HG02571 (cell line): Measurements from ENCODE around the gene EFTUD2.
A peak's percentile ranks its signal among the peaks of the same experiment; 100 is the strongest.
"Not testable (repeated sequence)": the region's sequence is repeated elsewhere in the genome, so short reads cannot be mapped to it uniquely, and the experiment has no call there.

Experiments used
- ATAC-seq: cut with Tn5 transposase; IDR thresholded peaks from one replicate; pipeline ENCODE4 v1.9.1; 2021; ENCODE audit warnings: mild to moderate bottlenecking, moderate library complexity; ENCODE audit not compliant: unreplicated experiment

The EFTUD2 gene

GRCh38 chr17:44899074-44899782, at the start of gene EFTUD2:
Gene EFTUD2 (minus strand): TSS chr17:44899445. CDS start chr17:44894521, 4,924 bp downstream.
- peak; percentile 62 for ATAC-seq

DNA sequence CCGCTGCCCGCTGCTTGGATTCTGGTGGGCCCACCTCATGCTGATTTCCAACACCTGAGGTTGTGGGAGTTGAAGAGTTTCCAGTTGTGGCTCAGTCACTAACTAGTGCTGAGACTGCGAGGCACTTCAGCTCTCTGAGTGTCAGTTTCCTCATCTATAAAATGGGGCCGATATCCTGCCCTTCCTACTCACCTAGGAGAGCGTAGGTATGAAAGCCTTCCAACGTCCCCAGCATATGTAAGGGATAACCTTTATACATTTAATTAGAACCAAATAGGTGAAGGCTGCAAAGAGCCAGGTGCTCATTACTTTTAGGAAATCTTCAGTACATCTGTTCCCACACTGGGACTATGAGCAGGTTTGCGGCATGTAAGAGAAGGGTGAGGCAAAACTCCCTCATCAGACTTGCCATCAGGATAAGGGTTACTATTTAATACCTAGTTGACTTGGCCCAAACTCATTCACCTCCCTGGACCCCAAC, 49.1 kb upstream of the EFTUD2 start:
- ATAC-seq, result no peak

DNA sequence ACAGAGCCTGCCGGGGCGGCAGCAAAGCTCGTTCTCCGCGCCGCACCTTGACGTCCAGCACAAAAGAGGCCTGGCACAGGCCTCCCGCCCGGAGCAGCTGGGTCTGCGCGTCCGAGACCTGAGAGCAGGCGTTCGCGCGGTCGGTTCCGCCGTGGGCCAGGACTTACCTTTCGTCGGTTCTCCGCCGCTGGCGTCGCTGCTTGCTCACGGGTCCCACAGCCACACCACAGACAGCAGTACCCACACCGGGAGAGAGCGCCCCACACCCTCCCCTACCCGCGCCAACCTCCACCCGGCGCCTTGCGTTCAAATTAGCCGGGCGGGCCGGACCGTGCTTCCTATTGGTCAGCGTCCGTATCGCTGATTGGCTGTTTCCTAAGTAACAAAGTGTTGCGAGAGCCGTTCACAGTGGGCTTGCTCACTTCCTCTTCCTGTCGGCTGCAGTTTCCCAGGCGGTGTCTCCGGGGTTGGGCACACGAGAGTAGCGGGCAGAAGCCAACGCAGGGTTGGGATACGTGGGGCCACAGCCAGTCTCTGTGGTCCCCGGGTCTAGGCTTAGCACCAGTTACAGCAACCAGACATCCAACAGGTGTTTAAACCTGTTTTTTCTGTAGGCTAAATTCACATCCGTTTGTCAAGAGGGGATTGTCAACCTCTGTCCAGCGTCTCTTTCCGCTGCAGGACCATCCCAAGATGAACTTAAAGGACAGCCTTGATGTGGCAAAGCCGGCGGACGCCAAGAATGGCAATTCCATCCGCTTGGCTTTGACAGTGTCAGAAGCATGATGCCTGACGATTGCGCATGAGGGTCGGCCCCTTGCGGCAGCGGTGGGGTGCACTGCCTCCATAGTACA, 48.4 kb upstream of the EFTUD2 start, which contains the start of gene KIF18B:
KIF18B (minus strand) TSS at position 313 of the 854 bp plus-strand sequence. CDS start 11,429 bp downstream, outside the sequence.
- peak; percentile 93 for ATAC-seq

- ATAC-seq, result not testable (repeated sequence)
Measured at GRCh38 chr17:44945652-44946051, 46.4 kb upstream of the EFTUD2 start.

DNA sequence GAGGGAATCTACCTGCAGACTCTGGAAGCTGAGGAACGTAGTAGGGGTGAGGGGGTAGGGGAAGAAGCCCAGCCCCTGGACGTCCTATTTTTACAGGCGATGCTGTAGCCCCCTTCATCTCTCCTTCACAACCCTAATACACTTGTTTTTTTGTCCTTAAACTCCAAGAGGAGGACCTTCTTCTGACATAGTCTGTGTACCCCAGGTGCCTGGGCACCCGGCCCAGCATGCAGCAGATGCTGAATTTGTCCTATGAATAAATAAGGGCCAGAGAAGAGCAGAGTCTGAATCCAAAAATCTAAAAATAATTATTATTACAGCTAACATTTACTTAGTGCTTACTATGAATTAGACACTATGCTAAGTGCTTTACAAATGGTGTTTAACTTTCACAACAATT, 43.2 kb upstream of the EFTUD2 start:
- no peak for ATAC-seq

- ATAC-seq, result no peak
Measured at GRCh38 chr17:44941712-44942331, 42.6 kb upstream of the EFTUD2 start.

DNA sequence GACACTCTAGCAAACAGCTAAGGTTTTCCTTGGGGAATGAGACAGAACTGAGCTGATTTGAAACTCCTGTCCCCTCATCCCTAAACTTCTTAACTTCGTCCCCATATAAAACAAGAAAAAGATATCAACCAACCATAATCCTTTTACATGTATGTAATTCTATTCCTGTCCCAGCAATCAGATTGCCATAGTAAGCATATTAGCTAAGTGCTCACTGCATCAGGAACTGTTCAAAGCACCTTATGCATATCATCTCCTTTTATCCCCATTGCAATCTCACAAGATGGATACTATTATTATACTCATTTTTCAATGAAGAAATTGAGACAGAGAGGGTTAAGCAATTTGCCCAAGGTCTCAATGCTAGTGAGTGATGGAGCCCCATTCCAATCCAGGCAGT, 41.5 kb upstream of the EFTUD2 start:
- ATAC-seq, result no peak

DNA sequence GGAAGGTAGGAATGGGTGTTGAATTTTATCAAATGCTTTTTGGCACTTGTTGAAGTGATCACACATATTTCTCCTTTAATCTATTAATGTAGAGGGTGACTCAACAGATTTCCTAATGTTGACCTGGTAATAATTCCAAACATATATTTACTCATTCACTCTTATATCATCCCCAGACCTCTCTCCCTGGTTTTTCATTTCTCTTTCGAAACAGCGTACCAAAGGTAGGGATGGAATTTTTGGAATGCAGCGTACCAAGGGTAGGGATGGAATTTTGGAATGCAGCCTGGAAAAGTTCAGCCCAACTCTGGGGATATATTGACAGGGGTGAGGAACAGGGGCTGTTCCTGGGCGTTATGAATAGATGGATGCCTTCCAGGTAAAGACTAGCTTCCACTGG, 41.1 kb upstream of the EFTUD2 start:
- no peak for ATAC-seq

- ATAC-seq, result no peak
Measured at GRCh38 chr17:44935116-44935515, 35.9 kb upstream of the EFTUD2 start.

GRCh38 chr17:44934745-44935105, 35.5 kb upstream of the EFTUD2 start:
- no peak for ATAC-seq

- ATAC-seq, result no peak
Measured at GRCh38 chr17:44933824-44934744, 34.8 kb upstream of the EFTUD2 start.

DNA sequence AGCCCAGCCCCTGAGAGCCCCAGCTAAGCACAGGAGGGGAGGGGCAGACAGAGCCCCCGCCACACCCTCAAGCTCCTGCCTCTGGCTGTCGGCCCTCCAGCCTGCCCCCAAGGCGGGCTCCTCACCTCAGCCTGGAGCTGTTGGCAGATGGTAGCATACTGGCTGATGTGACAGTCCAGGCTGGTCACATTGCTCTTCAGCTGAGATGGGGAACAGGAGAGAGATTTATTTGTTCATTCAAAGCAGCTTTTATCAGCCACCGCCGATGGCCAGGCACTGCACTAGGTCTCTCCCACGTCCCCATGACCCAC, 33.5 kb upstream of the EFTUD2 start:
- ATAC-seq, result no peak

GRCh38 chr17:44932096-44932786, 33.0 kb upstream of the EFTUD2 start:
- ATAC-seq, result no peak

GRCh38 chr17:44931376-44931775, 32.1 kb upstream of the EFTUD2 start:
- no peak for ATAC-seq

DNA sequence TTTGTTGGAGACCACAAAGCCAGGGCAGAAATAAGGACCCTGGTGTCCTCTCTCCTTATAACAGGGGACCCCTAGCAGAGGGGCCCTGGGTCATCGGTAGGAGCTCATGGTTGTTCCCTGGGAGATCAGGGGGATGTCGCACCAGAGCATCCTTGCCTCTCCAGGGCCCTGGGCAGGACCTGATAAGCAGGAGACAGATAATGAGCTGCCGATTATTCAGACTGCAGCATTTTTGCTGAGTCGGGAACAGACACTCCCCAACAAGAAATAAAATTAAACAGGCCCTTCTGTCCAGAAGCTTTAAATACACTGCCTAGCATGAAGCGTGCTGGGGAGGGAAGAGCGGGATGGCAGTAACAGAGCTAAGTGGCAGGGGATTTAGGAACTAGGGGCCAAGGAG, 31.4 kb upstream of the EFTUD2 start:
- ATAC-seq, result no peak

- no peak for ATAC-seq
Measured at GRCh38 chr17:44928950-44929720, 29.9 kb upstream of the EFTUD2 start.

DNA sequence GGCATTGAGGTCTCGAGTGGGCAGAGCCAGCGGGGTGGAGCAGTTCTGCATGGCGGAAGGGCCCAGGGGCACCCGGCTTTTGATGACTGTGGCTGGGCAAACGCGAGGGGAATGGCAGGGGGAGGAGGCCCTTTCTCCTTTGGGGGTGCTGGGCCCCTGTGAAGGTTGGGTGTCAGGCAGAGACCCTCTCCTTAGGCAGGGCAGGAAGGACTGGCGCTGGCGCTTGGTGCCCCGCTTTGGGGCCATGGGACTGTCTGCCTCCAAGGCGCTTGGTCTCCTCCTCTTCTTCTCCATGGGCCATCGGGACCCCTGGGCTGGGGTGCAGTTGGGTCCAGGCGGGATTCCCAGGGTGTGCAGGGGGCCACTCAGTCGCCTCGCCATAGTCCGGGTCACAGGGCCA, 28.9 kb upstream of the EFTUD2 start:
- ATAC-seq, result no peak

DNA sequence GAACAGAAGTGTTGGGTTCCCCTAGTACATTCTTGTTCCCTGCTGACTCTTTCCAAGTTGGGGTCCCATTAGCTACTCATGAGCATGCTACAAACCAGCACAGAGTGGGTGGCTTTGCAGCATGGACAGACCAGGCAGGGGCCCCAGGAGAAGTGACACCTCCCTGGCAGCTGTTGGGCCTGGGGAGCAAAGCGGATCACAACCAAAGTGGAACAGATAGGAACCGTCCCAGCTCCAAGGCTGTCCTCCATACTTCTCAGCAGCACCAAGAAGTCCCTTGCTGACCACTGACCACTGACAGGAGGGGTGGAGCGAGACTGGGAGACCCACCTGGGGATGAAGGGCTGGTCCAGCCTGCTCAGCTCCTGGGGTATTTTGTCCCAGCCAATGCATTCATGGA, 28.5 kb upstream of the EFTUD2 start:
- ATAC-seq, result no peak

GRCh38 chr17:44926821-44927525, 27.7 kb upstream of the EFTUD2 start:
- ATAC-seq, result no peak
